ENCODE data around the gene ERC2.

Gene ERC2

GRCh38 chr3:55541456-55541855, 926.8 kb downstream of the ERC2 start:
- no peak for TF ChIP-seq ZFX (IDR thresholded peaks at IDR 0.05; ENCODE audit: borderline replicate concordance)
- TF ChIP-seq CTCF (IDR thresholded peaks at IDR 0.05) = no peak
- H3K27ac ChIP-seq = no peak overlapping the region

- no peak for TF ChIP-seq CTCF (IDR thresholded peaks at IDR 0.05)
- no peak for TF ChIP-seq ZFX (IDR thresholded peaks at IDR 0.05; ENCODE audit: borderline replicate concordance)
- no peak overlapping the region for H3K27ac ChIP-seq
Observed at GRCh38 chr3:55541016-55541415, 927.3 kb downstream of the ERC2 start.

- H3K27ac ChIP-seq = no peak overlapping the region
- no peak for TF ChIP-seq ZFX (IDR thresholded peaks at IDR 0.05; ENCODE audit: borderline replicate concordance)
- no peak for TF ChIP-seq CTCF (IDR thresholded peaks at IDR 0.05)
Observed at GRCh38 chr3:55540579-55540978, 927.7 kb downstream of the ERC2 start.

GRCh38 chr3:55538158-55538557, 930.1 kb downstream of the ERC2 start:
- no peak overlapping the region for H3K27ac ChIP-seq

GRCh38 chr3:55537563-55537962, 930.7 kb downstream of the ERC2 start:
- no peak for TF ChIP-seq CTCF (IDR thresholded peaks at IDR 0.05)
- no peak for TF ChIP-seq ZFX (IDR thresholded peaks at IDR 0.05; ENCODE audit: borderline replicate concordance)
- no peak overlapping the region for H3K27ac ChIP-seq

More at GRCh38 chr3:55538158-55538557, 930.1 kb downstream of the ERC2 start:
- no peak for TF ChIP-seq CTCF (IDR thresholded peaks at IDR 0.05)
- TF ChIP-seq ZFX (IDR thresholded peaks at IDR 0.05; ENCODE audit: borderline replicate concordance) = no peak

- TF ChIP-seq CTCF (IDR thresholded peaks at IDR 0.05) = no peak
- no peak for TF ChIP-seq ZFX (IDR thresholded peaks at IDR 0.05; ENCODE audit: borderline replicate concordance)
- H3K27ac ChIP-seq = no peak overlapping the region
Observed at GRCh38 chr3:55537129-55537528, 931.1 kb downstream of the ERC2 start.

- TF ChIP-seq CTCF (IDR thresholded peaks at IDR 0.05) = no peak
- no peak for TF ChIP-seq ZFX (IDR thresholded peaks at IDR 0.05; ENCODE audit: borderline replicate concordance)
- H3K27ac ChIP-seq = no peak overlapping the region
Observed at GRCh38 chr3:55534876-55535275, 933.4 kb downstream of the ERC2 start.

Measured in 22Rv1 (cell line).